Right ventricle myocardium inferior (tissue), 1 donor: ENCODE data around the gene GSC. TPM values are rescaled to one million over a fixed set of nuclear protein-coding genes. Genes with fewer than 3 reads are reported as not detected.
"Not testable (repeated sequence)": the region's sequence is repeated elsewhere in the genome, so short reads cannot be mapped to it uniquely, and the experiment has no call there.

Experiments
- ATAC-seq: fragments of 200-7000 bp; cut with Tn5 transposase; one replicate; pipeline ENCODE4 v1.9.1; 2020; ENCODE audit warnings: mild to moderate bottlenecking, moderate library complexity
- DNase-seq: peaks from one replicate; pipeline ENCODE4 v3.0.0; 2021; ENCODE audit errors: missing footprints
- intact Hi-C: fragments of 100-400 bp; cut with DNase I; formaldehyde crosslinking; loops from one replicate; pipeline ENCODE4 v1.11.0; 2022
- total RNA-seq: library from RNA; stranded (reverse); fragmentation: NEBNext Ultra II Directional; extraction: Animal tissue kit (Norgen Biotek cat#: 25700); gene quantifications from one replicate; pipeline ENCODE4 v1.2.1, GENCODE V29; 2021
- donor health status: DM: no; HTN: yes; CAD: no; lungs with severe emphysema.

Gene GSC
- total RNA-seq, 1 donor from 2014 or later = 0.38 TPM

DNA sequence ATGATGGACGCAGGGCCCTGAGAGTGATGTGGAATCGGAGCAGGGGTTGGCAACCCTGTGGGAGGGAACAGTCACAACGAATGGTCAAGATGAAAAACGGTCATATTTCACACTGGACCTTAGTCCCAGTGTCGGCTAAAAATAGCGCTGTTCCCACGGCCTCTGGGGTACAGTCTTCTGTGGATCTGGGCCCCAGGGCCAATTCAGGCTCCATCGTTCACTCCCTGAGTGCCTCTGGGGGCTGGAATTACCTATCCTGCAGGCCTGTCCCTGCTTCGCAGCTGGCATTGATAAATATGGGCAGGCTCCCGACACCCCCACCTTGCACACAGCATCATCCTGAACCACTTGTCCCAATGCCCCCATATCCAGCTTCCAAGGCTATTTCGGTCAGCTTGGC, 18.6 kb downstream of the GSC start:
- intact Hi-C loops = no loop called here

DNA sequence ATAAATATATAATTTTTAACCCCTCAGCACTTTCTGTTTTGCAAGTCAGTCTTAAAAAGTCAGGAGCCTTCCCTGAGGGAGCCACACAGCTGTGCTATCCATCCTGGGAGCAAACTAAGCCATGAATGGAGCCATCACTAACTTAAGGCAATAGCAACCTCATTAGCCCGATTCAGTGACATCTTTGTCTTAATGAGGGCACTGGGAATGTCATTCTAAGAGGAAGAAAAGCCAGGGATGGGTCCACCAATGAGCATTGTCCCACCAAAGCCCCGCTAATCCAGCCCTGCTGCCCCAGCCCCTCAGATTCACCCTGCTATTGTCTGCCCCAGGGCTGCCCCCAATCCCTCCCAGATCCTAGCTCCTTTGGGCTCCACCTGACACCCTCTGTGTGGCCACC, 19.5 kb downstream of the GSC start:
- no peak for DNase-seq
- intact Hi-C loops = no loop called here
- no peak for ATAC-seq

More for the DNA sequence above, 18.6 kb downstream of the GSC start:
- ATAC-seq (no peak), DNase-seq (no peak)

DNA sequence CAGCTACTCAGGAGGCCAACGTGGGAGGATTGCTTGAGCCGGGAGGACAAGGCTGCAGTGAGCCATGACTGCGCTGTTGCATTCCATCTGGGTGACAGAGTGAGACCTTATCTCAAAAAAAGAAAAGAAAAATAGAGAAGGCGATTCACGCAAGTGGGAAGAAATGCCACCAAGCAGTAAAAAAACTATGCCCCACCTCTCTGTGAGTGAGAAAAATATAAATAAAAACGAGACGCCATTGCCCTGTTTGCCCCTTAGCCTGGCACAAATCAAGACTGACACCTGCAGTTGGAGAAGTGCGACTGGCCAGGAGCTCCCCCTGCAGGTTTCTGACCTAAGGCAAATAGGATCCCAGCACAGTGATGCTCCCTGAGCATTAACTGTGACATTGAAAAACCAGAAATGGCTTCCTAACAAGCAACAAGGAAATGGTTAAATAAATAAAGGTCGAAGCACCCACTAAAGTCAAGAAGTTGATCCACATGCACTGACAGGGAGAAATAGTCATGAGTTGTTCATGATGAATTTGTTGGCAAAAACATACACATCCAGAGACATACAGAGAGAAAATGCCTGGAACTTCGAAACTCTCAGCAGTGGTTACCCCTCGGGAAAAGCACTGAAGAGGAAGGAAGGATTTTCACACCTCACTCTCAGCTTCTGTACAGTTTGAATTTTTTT, 21.1 kb downstream of the GSC start:
- no peak for ATAC-seq
- DNase-seq = no peak
- intact Hi-C loops = no loop called here

DNA sequence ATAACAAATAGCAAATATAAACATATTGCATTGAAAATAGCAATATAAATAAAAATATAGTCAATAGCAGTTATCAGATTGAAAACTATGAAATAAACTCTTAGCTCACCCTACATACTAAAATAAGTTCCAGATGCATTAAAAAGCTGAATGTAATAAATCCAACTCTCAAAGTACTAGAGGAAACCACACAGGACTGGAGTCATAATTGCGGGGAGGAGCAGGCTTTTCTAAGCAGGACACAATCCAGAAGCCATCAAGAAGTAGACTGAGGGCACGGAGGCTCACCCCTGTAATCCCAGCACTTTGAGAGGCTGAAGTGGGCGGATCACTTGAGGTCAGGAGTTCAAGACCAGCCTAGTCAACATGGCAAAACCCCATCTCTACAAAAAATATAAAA, 22.2 kb downstream of the GSC start:
- ATAC-seq (no peak), DNase-seq (no peak)
- intact Hi-C loops = no loop called here

DNA sequence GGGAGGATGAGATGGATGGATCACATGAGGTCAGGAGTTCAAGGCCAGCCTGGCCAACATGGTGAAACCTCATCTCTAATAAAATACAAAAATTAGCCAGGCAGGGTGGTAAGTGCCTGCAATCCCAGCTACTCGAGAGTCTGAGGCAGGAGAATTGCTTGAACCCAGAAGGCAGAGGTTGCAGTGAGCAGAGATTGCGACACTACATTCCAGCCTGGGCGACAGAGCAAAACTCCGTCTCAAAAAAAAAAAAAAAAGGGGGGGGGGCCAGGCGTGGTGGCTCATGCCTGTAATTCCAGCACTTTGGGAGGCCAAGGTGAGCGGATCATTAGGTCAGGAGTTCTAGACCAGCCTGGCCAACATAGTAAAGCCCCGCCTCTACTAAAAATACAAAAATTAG, 22.8 kb downstream of the GSC start:
- intact Hi-C loops, DNase-seq, ATAC-seq: not testable (repeated sequence)

DNA sequence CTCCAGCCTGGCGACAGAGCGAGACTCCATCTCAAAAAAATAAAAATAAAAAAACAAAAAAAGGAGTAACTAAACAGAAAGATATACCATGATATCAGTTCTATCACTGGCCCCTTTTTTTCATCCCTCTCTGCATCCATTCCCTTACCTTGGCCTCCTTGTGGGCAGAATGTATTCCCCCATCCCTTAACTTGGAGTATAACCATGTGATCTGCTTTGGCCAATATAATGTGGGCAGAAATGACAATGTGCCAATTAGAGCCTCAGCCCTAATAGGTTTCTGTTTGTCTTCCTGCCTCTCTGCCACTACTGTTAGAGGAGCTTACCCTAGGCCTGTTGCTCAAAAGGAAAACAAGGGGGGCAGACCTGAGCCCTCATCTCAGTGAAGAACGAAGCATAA, 23.8 kb downstream of the GSC start:
- ATAC-seq (no peak), DNase-seq (no peak)
- intact Hi-C loops = no loop called here

DNA sequence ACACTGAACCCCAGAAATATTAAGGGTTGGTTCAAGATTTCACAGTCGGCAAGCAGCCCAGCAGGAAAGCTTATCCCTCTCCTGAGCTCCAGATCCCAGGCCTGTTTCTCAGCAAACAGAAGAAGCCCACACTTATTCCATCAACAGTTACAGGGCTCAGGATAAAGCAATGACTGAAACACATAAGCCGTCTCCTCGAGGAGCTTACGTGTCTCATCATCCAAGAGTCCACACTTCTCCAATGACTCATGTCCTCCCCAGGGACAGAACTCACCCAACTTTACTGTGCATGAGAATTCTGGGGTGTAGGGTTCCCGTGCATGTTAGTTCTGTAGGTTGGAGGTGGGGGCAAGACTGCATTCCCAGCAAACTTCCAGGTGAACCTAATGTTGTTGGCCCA, 31.2 kb downstream of the GSC start:
- intact Hi-C loops = no loop called here
- DNase-seq = no peak
- ATAC-seq = no peak

DNA sequence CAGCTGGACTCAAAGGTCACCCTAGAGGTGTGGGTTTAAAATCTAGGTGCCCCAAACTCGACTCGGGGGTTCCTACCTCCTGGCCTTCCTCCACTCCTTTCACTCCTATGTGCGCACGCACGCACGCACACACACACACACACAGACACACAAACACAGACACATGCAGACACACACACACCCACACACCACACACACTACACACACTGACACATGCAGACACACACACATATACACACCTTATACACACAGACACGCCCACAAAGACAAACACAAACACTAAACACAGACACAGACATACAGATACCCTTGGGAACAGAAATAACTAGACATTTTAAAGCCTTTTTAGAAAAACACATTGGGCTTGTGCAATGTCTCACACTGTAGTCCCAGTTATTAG, 31.8 kb downstream of the GSC start:
- intact Hi-C loops = no loop called here
- DNase-seq (no peak), ATAC-seq (peak; percentile 28)

DNA sequence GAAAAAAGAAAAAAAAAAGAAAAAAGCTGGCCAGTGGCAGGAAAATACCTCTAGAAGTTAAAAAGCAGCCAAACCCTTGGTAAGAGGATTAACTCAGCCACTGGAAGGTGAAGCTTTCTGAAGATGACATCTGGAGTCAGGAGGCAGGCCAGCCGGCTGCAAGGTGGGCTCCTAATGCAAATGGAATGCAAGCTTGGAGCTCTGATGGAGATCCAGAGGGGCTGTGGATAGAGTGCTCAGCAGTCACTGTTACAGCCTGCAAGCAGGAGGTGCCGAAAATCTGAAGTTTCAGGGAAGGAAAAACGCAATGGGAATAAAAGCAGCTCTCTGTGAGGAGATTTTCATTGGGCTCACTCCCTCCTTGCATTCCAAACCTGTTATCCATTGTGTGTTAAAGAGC, 41.0 kb downstream of the GSC start:
- DNase-seq (no peak), ATAC-seq (no peak)
- intact Hi-C loops = no loop called here

DNA sequence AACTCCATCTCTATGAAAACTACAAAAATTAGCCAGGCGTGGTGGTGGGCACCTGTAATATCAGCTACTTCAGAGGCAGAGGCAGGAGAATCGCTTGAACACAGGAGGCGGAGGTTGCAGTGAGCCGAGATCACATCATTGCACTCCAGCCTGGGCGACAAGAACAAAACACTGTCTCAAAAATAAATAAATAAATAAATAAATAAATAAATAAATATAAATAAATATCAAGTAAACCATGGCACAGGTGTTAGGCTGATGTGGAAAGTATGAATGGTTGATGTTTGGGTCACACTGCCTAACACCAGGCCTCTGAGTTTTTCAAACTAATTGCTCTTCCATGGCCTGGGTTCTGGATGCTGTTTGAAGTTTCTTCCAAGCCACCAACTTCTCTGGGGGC, 41.5 kb downstream of the GSC start:
- ATAC-seq, DNase-seq, intact Hi-C loops: not testable (repeated sequence)

DNA sequence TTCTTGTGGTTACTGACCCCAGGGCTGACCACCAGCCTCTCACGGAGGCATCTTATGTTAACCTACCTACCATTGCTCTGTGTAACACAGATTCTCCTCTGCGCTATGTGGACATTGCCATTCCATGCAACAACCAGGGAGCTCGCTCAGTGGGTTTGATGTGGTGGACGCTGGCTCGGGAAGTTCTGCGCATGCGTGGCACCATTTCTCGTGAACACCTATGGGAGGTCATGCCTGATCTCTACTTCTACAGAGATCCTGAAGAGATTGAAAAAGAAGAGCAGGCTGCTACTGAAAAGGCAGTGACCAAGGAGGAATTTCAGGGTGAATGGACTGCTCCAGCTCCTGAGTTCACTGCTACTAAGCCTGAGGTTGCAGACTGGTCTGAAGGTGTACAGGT, 43.3 kb downstream of the GSC start:
- DNase-seq, ATAC-seq, intact Hi-C loops: not testable (repeated sequence)

DNA sequence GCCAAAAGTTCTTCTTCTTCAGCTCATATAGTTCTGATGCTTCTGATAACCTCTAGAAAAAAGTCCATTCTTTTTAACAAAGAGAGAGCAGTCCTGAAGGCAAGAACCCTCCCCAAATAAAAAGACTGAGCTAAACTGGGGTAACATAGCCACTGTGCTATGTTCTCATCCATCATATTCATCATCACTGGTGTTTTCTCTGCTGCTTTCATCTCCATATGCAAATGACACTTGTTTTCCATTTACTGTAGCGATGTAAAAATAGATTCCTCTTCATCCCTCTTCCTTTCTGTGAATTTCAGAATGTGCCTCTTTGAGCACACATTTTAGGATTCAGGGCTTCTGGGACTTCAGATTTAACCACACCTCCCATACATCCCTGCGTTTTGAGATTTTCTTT, 44.9 kb downstream of the GSC start:
- intact Hi-C loops = no loop called here
- DNase-seq (no peak), ATAC-seq (no peak)

DNA sequence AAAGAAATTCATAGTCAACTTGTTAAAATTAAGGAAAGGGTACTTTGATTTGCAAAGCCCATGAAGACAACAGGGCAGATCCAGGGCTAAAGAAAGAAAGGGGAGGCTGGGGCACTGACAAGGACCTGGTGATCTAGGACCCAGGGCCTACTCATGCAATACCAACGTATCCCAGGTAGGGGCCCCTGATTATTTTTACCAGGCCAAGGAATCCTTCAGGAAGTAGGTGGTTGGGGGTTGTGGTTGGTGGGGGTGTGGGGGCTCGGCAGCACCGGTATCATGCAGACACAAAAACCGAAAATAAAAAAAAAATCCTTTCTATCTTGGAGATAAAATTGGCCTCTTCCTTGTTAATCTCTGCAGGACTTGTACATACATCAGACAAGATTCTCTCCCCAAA, 47.5 kb downstream of the GSC start:
- intact Hi-C loops = no loop called here
- ATAC-seq = no peak
- DNase-seq = no peak

Other genes with a start within 250 kb of the GSC start
- gene SERPINA4, start 208.7 kb downstream of the GSC start, total RNA-seq = not detected
- 4.1 TPM for gene SERPINA5, start 188.7 kb downstream of the GSC start, total RNA-seq
- 112 TPM for gene SERPINA3, start 157.7 kb downstream of the GSC start, total RNA-seq